Epithelial cell of proximal tubule (primary cell): ENCODE data around the gene MARK4. TPM values are rescaled to one million over a fixed set of nuclear protein-coding genes. Genes with fewer than 3 reads are reported as not detected.
"Not testable (repeated sequence)": the region's sequence is repeated elsewhere in the genome, so short reads cannot be mapped to it uniquely, and the experiment has no call there.

Experiments
- DNase-seq: peaks from one replicate; pipeline ENCODE4 v3.0.0-alpha.2; 2011; ENCODE audit warnings: low read depth
- H3K4me3 ChIP-seq: 2 replicates; pipeline ENCODE4 v1.5.1; 2011; ENCODE audit warnings: low read depth, mild to moderate bottlenecking, low read length
- total RNA-seq: library from RNA; depleted of rRNA; stranded (reverse); fragments of >200 nt; gene quantifications from 2 replicates; pipeline ENCODE4 v1.2.3, GENCODE V29; 2015
- TF ChIP-seq, protein P1 (sequence below): conservative IDR thresholded peaks from 2 replicates; pipeline ENCODE4 v1.5.1; 2012; ENCODE audit warnings: low read depth, mild to moderate bottlenecking, low read length

Gene MARK4
- total RNA-seq, 1 donor from 2014 or later: 12.6 TPM

DNA sequence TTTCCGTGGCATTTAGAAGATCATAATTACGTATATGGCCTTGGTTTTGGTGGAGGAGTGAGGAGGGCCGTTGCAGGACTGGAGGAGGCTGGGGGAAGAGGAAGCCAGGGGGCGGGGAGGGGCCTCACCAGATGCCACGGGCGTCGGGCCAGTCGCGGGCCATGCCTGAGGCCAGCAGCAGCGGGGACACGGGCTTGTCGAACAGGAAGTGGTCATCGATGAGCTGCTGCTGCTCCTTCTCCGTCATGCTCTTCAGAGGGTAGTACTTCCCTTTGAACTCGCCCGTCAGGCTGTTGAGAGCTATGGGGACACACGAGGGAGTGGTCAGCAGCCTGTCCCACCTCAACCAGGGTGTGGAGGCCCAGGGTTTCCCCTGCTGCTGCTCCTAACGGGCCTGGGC, 60.5 kb downstream of the MARK4 start:
- TF ChIP-seq, protein P1, sequence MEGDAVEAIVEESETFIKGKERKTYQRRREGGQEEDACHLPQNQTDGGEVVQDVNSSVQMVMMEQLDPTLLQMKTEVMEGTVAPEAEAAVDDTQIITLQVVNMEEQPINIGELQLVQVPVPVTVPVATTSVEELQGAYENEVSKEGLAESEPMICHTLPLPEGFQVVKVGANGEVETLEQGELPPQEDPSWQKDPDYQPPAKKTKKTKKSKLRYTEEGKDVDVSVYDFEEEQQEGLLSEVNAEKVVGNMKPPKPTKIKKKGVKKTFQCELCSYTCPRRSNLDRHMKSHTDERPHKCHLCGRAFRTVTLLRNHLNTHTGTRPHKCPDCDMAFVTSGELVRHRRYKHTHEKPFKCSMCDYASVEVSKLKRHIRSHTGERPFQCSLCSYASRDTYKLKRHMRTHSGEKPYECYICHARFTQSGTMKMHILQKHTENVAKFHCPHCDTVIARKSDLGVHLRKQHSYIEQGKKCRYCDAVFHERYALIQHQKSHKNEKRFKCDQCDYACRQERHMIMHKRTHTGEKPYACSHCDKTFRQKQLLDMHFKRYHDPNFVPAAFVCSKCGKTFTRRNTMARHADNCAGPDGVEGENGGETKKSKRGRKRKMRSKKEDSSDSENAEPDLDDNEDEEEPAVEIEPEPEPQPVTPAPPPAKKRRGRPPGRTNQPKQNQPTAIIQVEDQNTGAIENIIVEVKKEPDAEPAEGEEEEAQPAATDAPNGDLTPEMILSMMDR: no peak
- DNase-seq: no peak
- no peak overlapping the region for H3K4me3 ChIP-seq

DNA sequence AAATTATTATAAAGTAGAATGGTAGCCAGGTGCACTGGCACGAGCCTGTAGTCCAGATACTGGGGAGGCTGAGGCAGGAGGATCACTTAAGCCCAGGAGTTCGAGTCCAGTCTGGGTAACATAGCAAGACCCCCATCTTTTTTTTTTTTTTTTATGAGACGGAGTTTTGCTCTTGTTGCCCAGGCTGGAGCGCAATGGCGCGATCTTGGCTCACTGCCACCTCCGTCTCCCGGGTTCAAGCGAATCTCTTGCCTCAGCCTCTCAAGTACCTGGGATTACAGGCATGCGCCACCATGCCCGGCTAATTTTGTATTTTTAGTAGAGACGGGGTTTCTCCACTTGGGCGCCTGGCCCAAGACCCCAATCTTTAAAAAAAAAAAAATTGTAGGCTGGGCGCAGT, 61.2 kb downstream of the MARK4 start:
- H3K4me3 ChIP-seq, DNase-seq: not testable (repeated sequence)

DNA sequence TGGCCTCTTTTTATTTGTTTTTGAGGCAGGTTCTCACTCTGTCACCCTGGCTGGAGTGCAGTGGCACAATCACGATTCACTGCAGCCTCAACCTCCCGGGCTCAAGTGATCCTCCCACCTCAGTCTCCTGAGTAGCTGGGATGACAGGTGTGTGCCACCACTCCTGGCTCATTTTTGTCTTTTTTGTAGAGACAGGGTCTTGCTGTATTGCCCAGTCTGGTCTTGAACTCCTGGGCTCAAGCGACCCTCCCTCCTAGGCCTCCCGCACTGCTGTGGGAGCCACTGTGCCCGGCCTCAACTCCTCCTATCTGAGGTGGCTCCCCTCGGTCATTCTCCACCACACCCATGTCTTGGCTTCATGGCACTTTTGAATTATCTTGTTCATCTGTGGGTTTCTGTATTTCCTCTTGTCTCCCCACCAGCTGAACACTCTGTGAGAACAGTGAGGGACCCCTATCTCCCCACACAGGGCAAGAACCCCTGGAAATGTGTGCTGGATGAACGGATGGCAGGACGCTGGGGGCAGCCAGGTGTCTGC, 63.7 kb downstream of the MARK4 start:
- TF ChIP-seq, protein P1: no peak
- DNase-seq: no peak
- no peak overlapping the region for H3K4me3 ChIP-seq

DNA sequence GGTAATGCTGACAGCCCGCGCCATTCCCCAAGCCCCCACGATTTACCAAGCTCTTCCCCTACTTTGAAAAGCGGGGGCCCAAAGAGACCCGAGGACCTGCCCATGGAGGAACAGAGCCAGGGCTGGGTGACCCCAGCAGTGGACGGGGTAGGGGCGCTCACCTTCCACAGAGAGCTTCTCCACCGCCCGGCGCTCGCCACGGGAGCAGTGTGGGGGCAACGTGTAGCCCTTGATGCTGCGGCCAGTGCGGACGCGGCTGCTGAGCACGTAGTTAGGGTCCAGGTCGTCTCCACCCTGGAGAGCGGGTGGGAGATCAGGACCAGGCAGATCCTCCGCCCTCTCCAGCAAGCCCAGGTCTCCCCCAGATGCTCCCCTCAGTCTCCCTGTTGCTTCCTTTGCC, 64.2 kb downstream of the MARK4 start:
- TF ChIP-seq, protein P1: no peak
- H3K4me3 ChIP-seq: no peak overlapping the region
- no peak for DNase-seq

DNA sequence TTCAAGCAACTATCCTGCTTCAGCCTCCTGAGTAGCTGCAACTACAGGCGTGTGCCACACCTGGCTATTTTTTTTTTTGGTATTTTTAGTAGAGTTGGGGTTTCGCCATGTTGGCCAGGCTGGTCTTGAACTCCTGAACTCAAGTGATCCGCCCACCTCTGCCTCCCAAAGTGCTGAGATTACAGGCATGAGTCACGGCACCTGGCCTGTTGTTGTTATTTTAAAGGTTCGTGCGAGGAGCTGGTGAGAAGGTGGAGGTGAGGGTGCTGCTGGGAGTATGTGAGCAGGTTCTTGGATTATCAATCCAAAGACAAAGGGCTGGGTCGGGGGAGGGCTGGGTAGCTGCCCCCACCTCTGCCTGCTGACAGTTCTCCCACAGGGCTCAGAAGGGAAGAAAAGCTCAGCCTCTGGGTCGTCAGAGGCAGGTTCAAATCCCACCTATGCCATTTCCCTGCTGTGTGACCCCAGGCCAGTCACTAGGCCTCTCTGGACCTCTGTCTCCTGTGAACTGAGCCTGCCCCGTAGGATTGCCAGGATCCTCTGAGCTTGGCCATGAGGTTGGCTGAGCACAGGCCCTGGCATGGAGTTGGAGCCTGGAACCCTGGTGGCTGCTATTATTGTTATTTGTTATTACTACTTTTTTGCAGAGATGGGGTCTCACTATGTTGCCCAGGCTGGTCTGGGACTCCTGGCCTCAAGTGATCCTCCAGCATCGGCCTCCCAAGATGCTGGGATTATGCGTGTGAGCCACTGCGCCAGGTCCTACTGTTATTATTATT, 70.1 kb downstream of the MARK4 start:
- H3K4me3 ChIP-seq: no peak overlapping the region
- no peak for DNase-seq
- TF ChIP-seq, protein P1: no peak

DNA sequence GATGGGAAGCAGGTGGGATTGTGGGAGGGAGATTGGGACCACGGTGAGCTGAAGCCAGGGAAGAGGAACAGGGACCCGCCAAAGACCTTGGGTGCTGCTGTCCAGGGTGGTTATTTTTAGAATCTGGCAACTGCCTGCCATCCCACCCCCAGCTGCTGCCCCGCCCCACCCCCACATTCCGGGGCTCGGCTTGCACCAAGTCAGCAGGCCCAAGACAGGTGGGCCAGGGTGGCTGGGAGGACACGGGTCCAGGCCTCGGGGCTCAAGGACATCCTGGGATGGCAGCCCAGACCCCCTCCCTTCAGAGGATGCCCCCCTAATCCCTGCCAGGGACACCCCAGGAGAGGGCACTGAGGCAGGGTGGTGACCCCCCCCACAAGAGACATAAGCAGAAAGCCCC, 70.8 kb downstream of the MARK4 start:
- no peak for DNase-seq
- H3K4me3 ChIP-seq: no peak overlapping the region
- TF ChIP-seq, protein P1: no peak

DNA sequence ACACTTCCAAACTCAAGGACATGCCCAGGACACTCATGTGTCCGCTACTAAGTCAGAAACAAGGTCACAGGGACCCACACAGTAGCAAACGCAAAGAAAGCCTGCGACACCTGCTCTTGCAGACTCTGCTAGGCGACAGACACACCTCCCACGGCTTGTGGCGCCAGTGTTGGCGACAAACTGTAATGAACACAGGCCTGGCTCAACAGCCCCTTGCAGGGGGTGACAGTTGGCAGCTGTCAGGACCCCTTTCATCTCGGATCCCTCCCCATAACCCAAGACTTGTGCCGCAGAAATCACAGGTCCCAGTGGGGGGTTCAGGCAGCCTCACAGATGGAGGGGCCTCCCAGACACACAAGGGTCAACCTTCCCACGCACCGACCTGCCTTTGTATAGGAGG, 71.2 kb downstream of the MARK4 start:
- TF ChIP-seq, protein P1: no peak
- H3K4me3 ChIP-seq: no peak overlapping the region
- DNase-seq: no peak
